HepG2 (cell line): Measurements from ENCODE around the gene NOTUM. TPM values are rescaled to one million over a fixed set of nuclear protein-coding genes. Genes with fewer than 3 reads are reported as not detected.

Experiments
- AGO2 ChIP-seq: fragments of 200-400 bp; formaldehyde crosslinking; optimal IDR thresholded peaks from 2 replicates; pipeline ENCODE3; 2017; ENCODE audit warnings: mild to moderate bottlenecking, low read depth, low read length, moderate library complexity
- HNF1B ChIP-seq: sonication (generic); formaldehyde crosslinking; IDR thresholded peaks from 2 replicates; pipeline ENCODE4 v1.5.1; 2020; ENCODE audit warnings: mild to moderate bottlenecking, moderate library complexity, missing genetic modification reagents
- HNRNPUL1 ChIP-seq: fragments of 200-400 bp; formaldehyde crosslinking; IDR thresholded peaks from 2 replicates; pipeline ENCODE4 v1.6.1; 2017; ENCODE audit warnings: low read depth, mild to moderate bottlenecking, low read length, moderate library complexity
- MATR3 ChIP-seq: sonication (generic); formaldehyde crosslinking; IDR thresholded peaks from 2 replicates; pipeline ENCODE4 v1.4.0; 2020; ENCODE audit warnings: missing genetic modification reagents
- PRPF4 ChIP-seq: fragments of 200-400 bp; formaldehyde crosslinking; IDR thresholded peaks from 2 replicates; pipeline ENCODE4 v1.6.1; 2016; ENCODE audit warnings: low read length, low read depth; ENCODE audit not compliant: poor library complexity, severe bottlenecking
- RARA ChIP-seq: IDR thresholded peaks from 2 replicates; pipeline ENCODE4 v1.6.1; 2016; ENCODE audit warnings: missing genetic modification reagents, missing compliant biosample characterization
- TBL1XR1 ChIP-seq: fragments of 150-350 bp; IDR thresholded peaks from 2 replicates; pipeline ENCODE4 v1.6.1; 2014; ENCODE audit warnings: borderline replicate concordance, low read length; ENCODE audit not compliant: partially characterized antibody
- ZEB1 ChIP-seq: IDR thresholded peaks from 2 replicates; pipeline ENCODE4 v1.6.1; 2012; ENCODE audit warnings: mild to moderate bottlenecking, low read depth, inconsistent platforms; ENCODE audit not compliant: insufficient replicate concordance
- ZNF274 ChIP-seq: sonication (generic); formaldehyde crosslinking; IDR thresholded peaks from 2 replicates; pipeline ENCODE4 v1.5.1; 2020; ENCODE audit warnings: mild to moderate bottlenecking, missing genetic modification reagents
- ZNF407 ChIP-seq: sonication (generic); formaldehyde crosslinking; IDR thresholded peaks from one replicate; pipeline ENCODE4 v1.5.1; 2020; ENCODE audit warnings: mild to moderate bottlenecking, missing genetic modification reagents; ENCODE audit errors: not compliant biosample characterization
- ZNF589 ChIP-seq: sonication (generic); formaldehyde crosslinking; conservative IDR thresholded peaks from 2 replicates; pipeline ENCODE4 v1.8.0; 2022; ENCODE audit warnings: mild to moderate bottlenecking, moderate library complexity, missing genetic modification reagents
- ZNF776 ChIP-seq: sonication (generic); formaldehyde crosslinking; IDR thresholded peaks from 2 replicates; pipeline ENCODE4 v1.4.0; 2020; ENCODE audit warnings: mild to moderate bottlenecking, missing genetic modification reagents
- polyA plus RNA-seq, 8 experiments: library from polyadenylated mRNA; depleted of rRNA in 3 of 8; stranded (reverse) in 7 of 8; unstranded in 1 of 8; fragments of >200 nt; fragmentation: Illumina TruSeq in 4 of 8; extraction: Trizol in 4 of 8; gene quantifications; 2 replicates each; pipeline versions ENCODE4 v1.2.1 to v1.2.3, GENCODE V29; 2011 to 2016; ENCODE audit warnings: low read depth in 4 of 8, missing spikeins in 1 of 8, mixed read lengths in 1 of 8; ENCODE audit not compliant: insufficient read depth in 1 of 8
- total RNA-seq, 5 experiments: library from RNA; depleted of rRNA; stranded (reverse); fragments of >200 nt; fragmentation: Illumina TruSeq; extraction: Trizol; gene quantifications; 2 replicates each; pipeline ENCODE4 v1.2.3, GENCODE V29; 2016; ENCODE audit warnings: low read depth in 1 of 5
- TF ChIP-seq, protein P1 (sequence below): sonication (generic); formaldehyde crosslinking; IDR thresholded peaks from 2 replicates; pipeline ENCODE4 v1.8.0; 2022; ENCODE audit warnings: missing genetic modification reagents, mild to moderate bottlenecking, moderate library complexity, borderline replicate concordance
- TF ChIP-seq, protein P2 (sequence below): sonication (generic); formaldehyde crosslinking; IDR thresholded peaks from 2 replicates; pipeline ENCODE4 v1.5.0; 2020; ENCODE audit warnings: mild to moderate bottlenecking, missing genetic modification reagents, moderate library complexity

The NOTUM gene
- total and polyA plus RNA-seq, 2 of the 13 experiments (the other 11 are each of a cell fraction or from before 2014, with no cell fraction given), result 150 to 160 TPM

- TF ChIP-seq, protein P1, sequence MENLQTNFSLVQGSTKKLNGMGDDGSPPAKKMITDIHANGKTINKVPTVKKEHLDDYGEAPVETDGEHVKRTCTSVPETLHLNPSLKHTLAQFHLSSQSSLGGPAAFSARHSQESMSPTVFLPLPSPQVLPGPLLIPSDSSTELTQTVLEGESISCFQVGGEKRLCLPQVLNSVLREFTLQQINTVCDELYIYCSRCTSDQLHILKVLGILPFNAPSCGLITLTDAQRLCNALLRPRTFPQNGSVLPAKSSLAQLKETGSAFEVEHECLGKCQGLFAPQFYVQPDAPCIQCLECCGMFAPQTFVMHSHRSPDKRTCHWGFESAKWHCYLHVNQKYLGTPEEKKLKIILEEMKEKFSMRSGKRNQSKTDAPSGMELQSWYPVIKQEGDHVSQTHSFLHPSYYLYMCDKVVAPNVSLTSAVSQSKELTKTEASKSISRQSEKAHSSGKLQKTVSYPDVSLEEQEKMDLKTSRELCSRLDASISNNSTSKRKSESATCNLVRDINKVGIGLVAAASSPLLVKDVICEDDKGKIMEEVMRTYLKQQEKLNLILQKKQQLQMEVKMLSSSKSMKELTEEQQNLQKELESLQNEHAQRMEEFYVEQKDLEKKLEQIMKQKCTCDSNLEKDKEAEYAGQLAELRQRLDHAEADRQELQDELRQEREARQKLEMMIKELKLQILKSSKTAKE (CRISPR knock-in tag), result no peak; the same call in 1 of the 2 replicates
- TF ChIP-seq RARA (CRISPR knock-in tag), result 0 out of 2 replicates have a peak, but pooled peaks have one; percentile 6
- TF ChIP-seq ZNF274 (CRISPR knock-in tag), result no peak
- TF ChIP-seq ZNF776 (CRISPR knock-in tag), result peak; percentile 88; the same call in 1 of the 2 replicates
- TF ChIP-seq ZNF407, result peak; percentile 54
- no peak for TF ChIP-seq AGO2
- TF ChIP-seq PRPF4, result no peak
- TF ChIP-seq HNRNPUL1, result no peak
- TF ChIP-seq MATR3 (CRISPR knock-in tag), result no peak
- TF ChIP-seq TBL1XR1, result no peak
- no peak for TF ChIP-seq ZEB1
- TF ChIP-seq, protein P2, sequence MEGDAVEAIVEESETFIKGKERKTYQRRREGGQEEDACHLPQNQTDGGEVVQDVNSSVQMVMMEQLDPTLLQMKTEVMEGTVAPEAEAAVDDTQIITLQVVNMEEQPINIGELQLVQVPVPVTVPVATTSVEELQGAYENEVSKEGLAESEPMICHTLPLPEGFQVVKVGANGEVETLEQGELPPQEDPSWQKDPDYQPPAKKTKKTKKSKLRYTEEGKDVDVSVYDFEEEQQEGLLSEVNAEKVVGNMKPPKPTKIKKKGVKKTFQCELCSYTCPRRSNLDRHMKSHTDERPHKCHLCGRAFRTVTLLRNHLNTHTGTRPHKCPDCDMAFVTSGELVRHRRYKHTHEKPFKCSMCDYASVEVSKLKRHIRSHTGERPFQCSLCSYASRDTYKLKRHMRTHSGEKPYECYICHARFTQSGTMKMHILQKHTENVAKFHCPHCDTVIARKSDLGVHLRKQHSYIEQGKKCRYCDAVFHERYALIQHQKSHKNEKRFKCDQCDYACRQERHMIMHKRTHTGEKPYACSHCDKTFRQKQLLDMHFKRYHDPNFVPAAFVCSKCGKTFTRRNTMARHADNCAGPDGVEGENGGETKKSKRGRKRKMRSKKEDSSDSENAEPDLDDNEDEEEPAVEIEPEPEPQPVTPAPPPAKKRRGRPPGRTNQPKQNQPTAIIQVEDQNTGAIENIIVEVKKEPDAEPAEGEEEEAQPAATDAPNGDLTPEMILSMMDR (CRISPR knock-in tag), result peak; percentile 54
- peak; percentile 56; the same call in 1 of the 2 replicates for TF ChIP-seq HNF1B
- TF ChIP-seq ZNF589 (CRISPR knock-in tag), result no peak
Measured at GRCh38 chr17:81993729-81994592, 33.0 kb upstream of the NOTUM start (continued).
